Measurements from ENCODE around the gene HSD3B7.
A peak's percentile ranks its signal among the peaks of the same experiment; 100 is the strongest.
"Not testable (repeated sequence)": the region's sequence is repeated elsewhere in the genome, so short reads cannot be mapped to it uniquely, and the experiment has no call there.

The HSD3B7 gene

GRCh38 chr16:30984669-30985400 lies at the start of gene HSD3B7:
Gene HSD3B7 (plus strand): TSS chr16:30985207. CDS start chr16:30985659, 452 bp downstream.
- peak; percentile 93 for DNase-seq

- DNase-seq: no peak
Measured at GRCh38 chr16:30937692-30938091, 47.3 kb upstream of the HSD3B7 start.

- not testable (repeated sequence) for DNase-seq
Measured at GRCh38 chr16:30939571-30939970, 45.4 kb upstream of the HSD3B7 start.

- DNase-seq: peak; percentile 87
Measured at GRCh38 chr16:30941600-30942425, 43.2 kb upstream of the HSD3B7 start.

GRCh38 chr16:30942426-30942806 lies 42.6 kb upstream of the HSD3B7 start:
- no peak for DNase-seq

- no peak for DNase-seq
Measured at GRCh38 chr16:30944352-30944751, 40.7 kb upstream of the HSD3B7 start.

- no peak for DNase-seq
Measured at GRCh38 chr16:30946671-30947540, 38.1 kb upstream of the HSD3B7 start.

- DNase-seq: no peak
Measured at GRCh38 chr16:30947541-30947858, 37.5 kb upstream of the HSD3B7 start.

GRCh38 chr16:30947859-30948666 lies 36.9 kb upstream of the HSD3B7 start:
- DNase-seq: no peak

GRCh38 chr16:30948667-30949649 lies 36.0 kb upstream of the HSD3B7 start, which contains the start of gene ORAI3:
Gene ORAI3 (plus strand): TSS chr16:30949068. CDS start chr16:30949290, 222 bp downstream.
- DNase-seq: peak; percentile 80

GRCh38 chr16:30949650-30950515 lies 35.1 kb upstream of the HSD3B7 start:
- peak; percentile 72 for DNase-seq

GRCh38 chr16:30950516-30951065 lies 34.4 kb upstream of the HSD3B7 start:
- DNase-seq: no peak

- DNase-seq: no peak
Measured at GRCh38 chr16:30951193-30951592, 33.8 kb upstream of the HSD3B7 start.

- DNase-seq: no peak
Measured at GRCh38 chr16:30951750-30952149, 33.3 kb upstream of the HSD3B7 start.

GRCh38 chr16:30953111-30953510 lies 31.9 kb upstream of the HSD3B7 start:
- no peak for DNase-seq

GRCh38 chr16:30953511-30954124 lies 31.4 kb upstream of the HSD3B7 start:
- peak; percentile 86 for DNase-seq

GRCh38 chr16:30954993-30955392 lies 30.0 kb upstream of the HSD3B7 start:
- no peak for DNase-seq

GRCh38 chr16:30956601-30957455 lies 28.2 kb upstream of the HSD3B7 start:
- peak; percentile 96 for DNase-seq
